Neural progenitor cell (in vitro differentiated cells): ENCODE results near the gene SCT.

Experiments
- EZH2 ChIP-seq: fragments of 200-600 bp; sonication (generic); IDR thresholded peaks from 2 replicates; pipeline ENCODE4 v1.6.1; 2017; ENCODE audit warnings: antibody characterized with exemption, mild to moderate bottlenecking, moderate library complexity
- EZH2phosphoT487 ChIP-seq: fragments of 200-600 bp; sonication (generic); IDR thresholded peaks from 2 replicates; pipeline ENCODE4 v1.6.1; 2017; ENCODE audit warnings: antibody characterized with exemption
- TF ChIP-seq, protein P1 (sequence below): fragments of 200-600 bp; sonication (generic); IDR thresholded peaks from 2 replicates; pipeline ENCODE4 v1.5.1; 2017; ENCODE audit warnings: antibody characterized with exemption, mild to moderate bottlenecking

DNA sequence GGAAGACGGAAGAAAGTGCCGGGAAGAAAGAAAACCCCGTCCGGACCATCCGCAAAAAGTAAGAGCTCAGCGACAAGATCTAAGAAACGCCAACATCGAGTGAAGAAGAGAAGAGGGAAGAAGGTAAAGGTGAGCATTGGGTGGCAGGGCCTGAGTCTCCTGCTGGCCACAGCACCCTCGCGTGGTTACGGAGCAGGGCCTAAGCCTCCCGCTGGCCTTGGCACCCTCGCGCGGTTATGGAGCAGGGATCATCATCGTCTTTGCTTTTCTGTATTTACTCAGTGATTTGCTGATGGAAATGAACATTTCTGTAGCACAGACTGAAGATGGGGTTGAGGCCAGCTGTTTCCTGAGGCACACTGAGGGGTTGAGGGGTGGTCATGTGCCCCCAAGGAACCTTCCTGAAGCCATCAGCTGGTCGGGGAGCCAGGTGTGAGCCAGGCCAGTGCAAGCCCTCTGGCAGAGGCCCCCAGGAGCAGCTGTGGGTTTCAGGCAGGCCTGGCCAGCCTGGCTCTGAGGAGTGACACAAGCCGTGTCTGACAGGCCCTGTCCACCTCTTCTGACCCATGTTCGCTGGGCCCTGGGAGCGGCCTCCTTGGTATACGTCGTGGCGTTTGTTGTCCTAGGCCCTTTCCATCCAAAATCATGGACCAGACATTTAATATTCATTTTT is 25.3 kb downstream of the SCT start:
- TF ChIP-seq, protein P1, sequence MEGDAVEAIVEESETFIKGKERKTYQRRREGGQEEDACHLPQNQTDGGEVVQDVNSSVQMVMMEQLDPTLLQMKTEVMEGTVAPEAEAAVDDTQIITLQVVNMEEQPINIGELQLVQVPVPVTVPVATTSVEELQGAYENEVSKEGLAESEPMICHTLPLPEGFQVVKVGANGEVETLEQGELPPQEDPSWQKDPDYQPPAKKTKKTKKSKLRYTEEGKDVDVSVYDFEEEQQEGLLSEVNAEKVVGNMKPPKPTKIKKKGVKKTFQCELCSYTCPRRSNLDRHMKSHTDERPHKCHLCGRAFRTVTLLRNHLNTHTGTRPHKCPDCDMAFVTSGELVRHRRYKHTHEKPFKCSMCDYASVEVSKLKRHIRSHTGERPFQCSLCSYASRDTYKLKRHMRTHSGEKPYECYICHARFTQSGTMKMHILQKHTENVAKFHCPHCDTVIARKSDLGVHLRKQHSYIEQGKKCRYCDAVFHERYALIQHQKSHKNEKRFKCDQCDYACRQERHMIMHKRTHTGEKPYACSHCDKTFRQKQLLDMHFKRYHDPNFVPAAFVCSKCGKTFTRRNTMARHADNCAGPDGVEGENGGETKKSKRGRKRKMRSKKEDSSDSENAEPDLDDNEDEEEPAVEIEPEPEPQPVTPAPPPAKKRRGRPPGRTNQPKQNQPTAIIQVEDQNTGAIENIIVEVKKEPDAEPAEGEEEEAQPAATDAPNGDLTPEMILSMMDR = no peak
- no peak for TF ChIP-seq EZH2phosphoT487
- no peak for TF ChIP-seq EZH2
